SJCRH30 (cell line): ENCODE data around the gene SEMA3F. TPM values are rescaled to one million over a fixed set of nuclear protein-coding genes. Genes with fewer than 3 reads are reported as not detected.
A peak's percentile ranks its signal among the peaks of the same experiment; 100 is the strongest.

ENCODE experiments used
- DNase-seq, 2 experiments: peaks; one replicate each; pipeline ENCODE4 v3.0.0-alpha.2; 2015 to 2020
- H3K27ac ChIP-seq: fragments of 250-450 bp; sonication (Bioruptor Pico); 2 replicates; pipeline ENCODE4 v1.5.1; 2020; ENCODE audit warnings: mild to moderate bottlenecking, moderate library complexity
- H3K27me3 ChIP-seq: fragments of 250-450 bp; sonication (Bioruptor Pico); 2 replicates; pipeline ENCODE4 v1.5.1; 2020; ENCODE audit warnings: mild to moderate bottlenecking, moderate library complexity
- H3K36me3 ChIP-seq: fragments of 250-450 bp; sonication (Bioruptor Pico); 2 replicates; pipeline ENCODE4 v1.5.1; 2020; ENCODE audit warnings: mild to moderate bottlenecking, moderate library complexity
- H3K4me1 ChIP-seq: fragments of 250-450 bp; sonication (Bioruptor Pico); 2 replicates; pipeline ENCODE4 v1.5.1; 2020; ENCODE audit warnings: mild to moderate bottlenecking, moderate library complexity
- H3K4me3 ChIP-seq: fragments of 250-450 bp; sonication (Bioruptor Pico); 2 replicates; pipeline ENCODE4 v1.5.1; 2020; ENCODE audit warnings: mild to moderate bottlenecking, moderate library complexity
- H3K9me3 ChIP-seq: fragments of 250-450 bp; sonication (Bioruptor Pico); replicated peaks from 2 replicates; pipeline ENCODE4 v1.5.1; 2020; ENCODE audit warnings: mild to moderate bottlenecking, moderate library complexity
- total RNA-seq: library from RNA; depleted of rRNA; stranded (reverse); fragments of >200 nt; shearing (Covaris generic); gene quantifications from 2 replicates; pipeline ENCODE4 v1.2.3, GENCODE V29; 2014

Gene SEMA3F
- total RNA-seq, 1 experiment from 2014 or later = 9.3 TPM

GRCh38 chr3:50156549-50157493, 1.7 kb downstream of the SEMA3F start:
- DNase-seq = no peak
- peaks cover 14% of the 10 kb centered on the region for H3K27me3 ChIP-seq
- H3K27ac ChIP-seq = no peak overlapping the region
- H3K4me3 ChIP-seq = peak overlapping the region; percentile 66; the same call in 1 of the 2 replicates
- peaks cover 22% of the 10 kb centered on the region; the same call in 1 of the 2 replicates for H3K4me1 ChIP-seq
- no peaks in the 10 kb centered on the region for H3K36me3 ChIP-seq
- no peaks in the 10 kb centered on the region for H3K9me3 ChIP-seq

GRCh38 chr3:50157827-50158529, 2.9 kb downstream of the SEMA3F start:
- DNase-seq = peak; percentile 27 to 46
- H3K27me3 ChIP-seq = peaks cover 14% of the 10 kb centered on the region
- H3K9me3 ChIP-seq = no peaks in the 10 kb centered on the region
- no peaks in the 10 kb centered on the region for H3K36me3 ChIP-seq
- H3K4me3 ChIP-seq = no peak overlapping the region
- peaks cover 22% of the 10 kb centered on the region; the same call in 1 of the 2 replicates for H3K4me1 ChIP-seq
- H3K27ac ChIP-seq = no peak overlapping the region; the same call in 1 of the 2 replicates

GRCh38 chr3:50158530-50159146, 3.5 kb downstream of the SEMA3F start:
- Histone ChIP-seq H3K27ac (no peak overlapping the region), H3K9me3 (no peaks in the 10 kb centered on the region), H3K4me3 (no peak overlapping the region), H3K36me3 (no peaks in the 10 kb centered on the region), H3K4me1 (peaks cover 22% of the 10 kb centered on the region; the same call in 1 of the 2 replicates), H3K27me3 (peaks cover 14% of the 10 kb centered on the region)
- DNase-seq = no peak

- H3K4me3 ChIP-seq = no peak overlapping the region
- no peaks in the 10 kb centered on the region for H3K36me3 ChIP-seq
- H3K27ac ChIP-seq = no peak overlapping the region
- no peak for DNase-seq
- H3K4me1 ChIP-seq = peaks cover 22% of the 10 kb centered on the region; the same call in 1 of the 2 replicates
- H3K27me3 ChIP-seq = peaks cover 13% of the 10 kb centered on the region
- H3K9me3 ChIP-seq = no peaks in the 10 kb centered on the region
These were observed 5.4 kb downstream of the SEMA3F start for GRCh38 chr3:50160561-50160983.

- no peaks in the 10 kb centered on the region for H3K9me3 ChIP-seq
- H3K27ac ChIP-seq = no peak overlapping the region
- peaks cover 5% of the 10 kb centered on the region for H3K27me3 ChIP-seq
- no peak for DNase-seq
- no peak overlapping the region for H3K4me3 ChIP-seq
- H3K4me1 ChIP-seq = peaks cover 16% of the 10 kb centered on the region; the same call in 1 of the 2 replicates
- H3K36me3 ChIP-seq = no peaks in the 10 kb centered on the region
These were observed 6.2 kb downstream of the SEMA3F start for GRCh38 chr3:50161320-50161719.

- Histone ChIP-seq H3K4me3 (no peak overlapping the region), H3K4me1 (peaks cover 12% of the 10 kb centered on the region; the same call in 1 of the 2 replicates), H3K27ac (no peak overlapping the region), H3K9me3 (no peaks in the 10 kb centered on the region), H3K36me3 (no peaks in the 10 kb centered on the region), H3K27me3 (no peaks in the 10 kb centered on the region)
- DNase-seq = no peak
These were observed 7.1 kb downstream of the SEMA3F start for GRCh38 chr3:50162034-50162883.

- Histone ChIP-seq H3K27me3 (no peaks in the 10 kb centered on the region), H3K4me3 (no peak overlapping the region), H3K27ac (no peak overlapping the region), H3K4me1 (peaks cover 14% of the 10 kb centered on the region; the same call in 1 of the 2 replicates), H3K36me3 (no peaks in the 10 kb centered on the region), H3K9me3 (no peaks in the 10 kb centered on the region)
- no peak for DNase-seq
These were observed 8.7 kb downstream of the SEMA3F start for GRCh38 chr3:50163572-50164455.

GRCh38 chr3:50164481-50164880, 9.4 kb downstream of the SEMA3F start:
- Histone ChIP-seq H3K27ac (no peak overlapping the region), H3K36me3 (no peaks in the 10 kb centered on the region), H3K4me3 (no peak overlapping the region), H3K27me3 (no peaks in the 10 kb centered on the region), H3K9me3 (no peaks in the 10 kb centered on the region), H3K4me1 (peaks cover 14% of the 10 kb centered on the region; the same call in 1 of the 2 replicates)
- no peak for DNase-seq

- DNase-seq = no peak
- Histone ChIP-seq H3K4me1 (peaks cover 14% of the 10 kb centered on the region; the same call in 1 of the 2 replicates), H3K4me3 (no peak overlapping the region), H3K27me3 (no peaks in the 10 kb centered on the region), H3K27ac (no peak overlapping the region), H3K9me3 (no peaks in the 10 kb centered on the region), H3K36me3 (no peaks in the 10 kb centered on the region)
These were observed 10.1 kb downstream of the SEMA3F start for GRCh38 chr3:50164984-50165909.

- H3K27ac ChIP-seq = no peak overlapping the region
- no peak for DNase-seq
- peaks cover 22% of the 10 kb centered on the region for H3K4me1 ChIP-seq
- no peaks in the 10 kb centered on the region for H3K27me3 ChIP-seq
- H3K4me3 ChIP-seq = no peak overlapping the region
- no peaks in the 10 kb centered on the region for H3K9me3 ChIP-seq
- H3K36me3 ChIP-seq = no peaks in the 10 kb centered on the region
These were observed 10.9 kb downstream of the SEMA3F start for GRCh38 chr3:50165910-50166538.

- Histone ChIP-seq H3K27ac (no peak overlapping the region), H3K27me3 (no peaks in the 10 kb centered on the region), H3K4me1 (peaks cover 28% of the 10 kb centered on the region), H3K9me3 (no peaks in the 10 kb centered on the region), H3K36me3 (no peaks in the 10 kb centered on the region), H3K4me3 (no peak overlapping the region)
- no peak for DNase-seq
These were observed 11.5 kb downstream of the SEMA3F start for GRCh38 chr3:50166620-50167019.
